SK-N-SH (cell line): Measurements from ENCODE around the gene SLC39A3.

Experiments used
- EP300 ChIP-seq, 2 experiments: IDR thresholded peaks; 2 replicates each; pipeline versions ENCODE4 v1.4.0 to v1.6.1; 2012; ENCODE audit warnings: borderline replicate concordance in 1 of 2, low read depth in 1 of 2, low read length in 1 of 2
- JUND ChIP-seq: IDR thresholded peaks from 2 replicates; pipeline ENCODE4 v1.4.0; 2012
- RFX5 ChIP-seq: IDR thresholded peaks from 2 replicates; pipeline ENCODE4 v1.6.1; 2012; ENCODE audit warnings: mild to moderate bottlenecking, improper control_type of control experiment, low read length
- TAF1 ChIP-seq: IDR thresholded peaks from 2 replicates; pipeline ENCODE4 v1.6.1; 2012; ENCODE audit warnings: low read depth, mild to moderate bottlenecking, low read length, moderate library complexity, borderline replicate concordance

DNA sequence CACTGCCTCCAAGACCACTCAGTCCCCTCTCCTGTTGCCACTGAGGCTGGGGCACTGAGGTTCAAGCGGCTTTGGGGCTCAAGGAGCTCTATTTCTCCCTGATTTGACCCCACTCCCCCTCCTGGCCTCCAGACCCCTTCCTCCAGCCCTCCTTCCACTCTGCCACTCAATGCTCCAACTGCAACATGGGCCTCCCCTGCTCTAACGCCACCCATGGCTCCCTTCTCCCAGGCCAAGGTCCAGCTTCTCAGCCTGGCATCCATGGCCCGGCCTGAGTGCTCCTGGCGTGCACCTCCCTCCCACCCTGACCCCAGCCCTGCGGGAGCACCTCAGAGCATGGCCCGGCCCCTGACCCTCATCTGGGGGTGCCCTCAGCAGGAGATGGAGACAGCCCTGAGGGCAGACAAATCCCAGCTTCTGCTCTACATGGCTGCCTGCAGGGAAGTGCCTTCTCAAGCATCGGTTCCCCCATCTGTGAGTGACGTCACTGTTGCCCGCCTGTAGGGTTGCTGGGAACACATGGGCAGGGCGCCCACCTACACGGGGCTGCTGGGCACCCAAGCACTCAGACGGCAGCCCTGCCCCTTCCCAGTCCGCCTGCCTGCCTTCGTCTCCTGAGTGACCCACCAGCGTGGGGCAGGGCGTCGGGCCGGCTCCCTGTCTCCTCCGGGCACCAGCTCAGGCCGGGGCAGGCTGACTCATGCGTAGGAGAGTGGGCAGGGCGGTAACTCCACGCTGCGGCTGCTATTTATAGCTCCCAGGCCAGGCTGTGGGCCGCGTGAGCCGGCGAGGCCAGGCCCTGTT lies 17.1 kb downstream of the SLC39A3 start:
- no peak for TF ChIP-seq JUND
- TF ChIP-seq TAF1: no peak
- no peak for TF ChIP-seq EP300 (IDR thresholded peaks at IDR 0.05; ENCODE audit: borderline replicate concordance in 1 of 2, low read depth in 1 of 2, low read length in 1 of 2)
- no peak for TF ChIP-seq RFX5
